T-helper 17 cell (primary cell): ENCODE results near the gene DPY19L1. TPM values are rescaled to one million over a fixed set of nuclear protein-coding genes. Genes with fewer than 3 reads are reported as not detected.
"Not testable (repeated sequence)": the region's sequence is repeated elsewhere in the genome, so short reads cannot be mapped to it uniquely, and the experiment has no call there.

Experiments
- ATAC-seq: fragments of 150-1000 bp; cut with Tn5 transposase; 2 replicates; pipeline ENCODE4 v1.10.0; 2021; ENCODE audit warnings: mild to moderate bottlenecking, moderate library complexity
- DNase-seq, 3 donors: peaks; one replicate each; pipeline versions ENCODE4 v3.0.0 to v3.0.0-alpha.2; 2020 to 2021
- H3K9me3 ChIP-seq: one replicate; pipeline ENCODE4 v1.7.0; 2013; ENCODE audit warnings: low read length, mild to moderate bottlenecking; ENCODE audit not compliant: control insufficient read depth, poor library complexity, severe bottlenecking
- H3K27ac Mint-ChIP-seq: one replicate; pipeline ENCODE4 v1.8.0; 2022; ENCODE audit warnings: mild to moderate bottlenecking, moderate library complexity, mixed read lengths
- H3K27me3 Mint-ChIP-seq: one replicate; pipeline ENCODE4 v1.8.0; 2022; ENCODE audit warnings: mixed read lengths
- H3K36me3 Mint-ChIP-seq: one replicate; pipeline ENCODE4 v1.8.0; 2022; ENCODE audit warnings: low read depth, mixed read lengths
- H3K4me1 Mint-ChIP-seq: one replicate; pipeline ENCODE4 v1.8.0; 2022; ENCODE audit warnings: mild to moderate bottlenecking, mixed read lengths
- H3K4me3 Mint-ChIP-seq: one replicate; pipeline ENCODE4 v1.8.0; 2022; ENCODE audit warnings: mild to moderate bottlenecking, moderate library complexity, mixed read lengths
- total RNA-seq, 4 donors: library from RNA in 2 of 4; stranded (reverse) in 2 of 4; gene quantifications; one replicate each; pipeline ENCODE4 v1.2.3 and lab custom pipeline; 2022 to 2026

Gene DPY19L1
- total RNA-seq, 2 donors from 2014 or later = 12.2 to 19.4 TPM

DNA sequence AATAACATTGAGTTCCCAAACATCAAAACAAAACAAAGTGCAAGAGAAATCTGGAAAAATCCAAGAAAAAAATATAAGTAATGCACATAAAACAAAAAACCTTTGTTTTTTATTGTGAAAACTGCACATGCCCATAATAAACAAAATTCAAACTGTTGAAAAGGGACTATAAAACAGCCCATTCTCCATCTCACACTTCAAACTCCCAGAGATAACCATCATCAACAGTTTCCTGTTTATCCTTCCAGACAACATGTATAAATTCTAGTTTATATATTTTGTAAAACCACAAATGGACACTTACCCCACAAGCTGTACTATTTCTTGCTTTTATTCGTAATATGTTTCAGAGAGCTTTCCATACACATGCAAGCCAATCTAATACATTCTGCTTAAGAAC lies 79.3 kb downstream of the DPY19L1 start:
- no peaks in the 10 kb centered on the region for H3K9me3 ChIP-seq
- Mint-ChIP-seq H3K36me3 (peaks cover 3% of the 10 kb centered on the region), H3K27me3 (no peaks in the 10 kb centered on the region), H3K4me3 (no peak overlapping the region), H3K27ac (no peak overlapping the region), H3K4me1 (peaks cover 6% of the 10 kb centered on the region)
- ATAC-seq (no peak), DNase-seq (no peak)

DNA sequence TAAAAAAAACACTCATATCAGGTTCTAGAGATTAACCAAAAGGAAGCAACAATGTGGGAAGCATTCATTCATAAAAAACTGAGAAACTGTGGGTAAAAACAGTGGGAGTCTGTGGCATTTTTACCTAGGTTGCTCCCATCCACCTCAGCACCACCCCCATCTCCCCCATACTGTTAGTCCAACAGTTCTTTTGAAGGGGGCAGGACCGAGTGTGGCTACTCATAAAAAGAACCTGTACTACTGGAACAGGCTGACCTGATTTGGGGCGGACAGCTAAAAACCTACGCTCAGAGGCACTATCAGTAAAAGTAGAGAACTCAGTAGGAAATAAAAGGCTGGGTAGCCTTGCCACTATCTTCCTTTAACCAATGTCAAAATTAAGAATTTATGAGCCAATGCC lies 84.5 kb downstream of the DPY19L1 start:
- no peak overlapping the region for H3K4me3 Mint-ChIP-seq
- DNase-seq (no peak), ATAC-seq (no peak)
- H3K27ac Mint-ChIP-seq = no peak overlapping the region
- H3K4me1 Mint-ChIP-seq = peaks cover 6% of the 10 kb centered on the region
- peaks cover 3% of the 10 kb centered on the region for H3K36me3 Mint-ChIP-seq
- H3K9me3 ChIP-seq = no peaks in the 10 kb centered on the region
- H3K27me3 Mint-ChIP-seq = no peaks in the 10 kb centered on the region

DNA sequence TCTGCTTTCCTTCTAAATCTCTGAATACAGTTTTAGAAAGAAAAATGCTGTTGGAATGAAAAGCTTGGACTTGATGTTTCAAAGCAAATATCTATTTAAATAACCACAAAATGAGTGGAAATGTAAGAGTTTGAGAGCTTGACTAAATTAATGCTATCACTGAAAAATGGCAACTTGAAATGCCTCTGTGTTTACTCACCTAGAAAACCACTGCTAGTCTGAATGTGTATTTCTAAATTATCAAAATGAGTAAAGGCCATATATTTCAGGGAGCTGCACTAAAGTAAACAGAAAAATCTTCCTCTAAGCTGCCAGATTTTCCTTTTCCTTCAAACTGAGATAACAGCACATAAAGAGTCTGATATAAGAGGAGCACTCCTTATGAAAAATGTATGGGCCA lies 87.9 kb downstream of the DPY19L1 start:
- Mint-ChIP-seq H3K4me1 (no peaks in the 10 kb centered on the region), H3K36me3 (peaks cover 3% of the 10 kb centered on the region), H3K4me3 (no peak overlapping the region), H3K27me3 (no peaks in the 10 kb centered on the region), H3K27ac (no peak overlapping the region)
- DNase-seq (no peak), ATAC-seq (no peak)
- H3K9me3 ChIP-seq = no peaks in the 10 kb centered on the region

DNA sequence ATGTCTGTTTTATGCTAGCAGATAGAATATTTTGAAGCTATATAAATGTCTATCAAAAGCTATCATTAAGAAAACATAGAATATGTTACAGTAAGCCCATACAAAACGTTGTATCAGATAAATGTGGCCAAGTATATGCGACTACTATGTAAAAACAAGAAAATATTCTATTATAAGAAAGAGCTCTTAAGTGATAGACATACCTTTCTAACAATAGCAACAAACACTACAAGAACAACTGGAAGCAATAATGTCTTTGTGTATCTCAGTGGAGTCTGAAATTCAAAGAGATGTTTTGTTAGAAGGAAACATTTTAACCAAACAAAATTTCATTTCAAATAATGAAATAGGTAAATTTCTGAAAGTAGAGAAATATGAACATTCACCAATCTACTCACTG lies 89.9 kb downstream of the DPY19L1 start:
- H3K27me3 Mint-ChIP-seq, H3K36me3 Mint-ChIP-seq, ATAC-seq, H3K27ac Mint-ChIP-seq, DNase-seq, H3K9me3 ChIP-seq, H3K4me3 Mint-ChIP-seq, H3K4me1 Mint-ChIP-seq: not testable (repeated sequence)

DNA sequence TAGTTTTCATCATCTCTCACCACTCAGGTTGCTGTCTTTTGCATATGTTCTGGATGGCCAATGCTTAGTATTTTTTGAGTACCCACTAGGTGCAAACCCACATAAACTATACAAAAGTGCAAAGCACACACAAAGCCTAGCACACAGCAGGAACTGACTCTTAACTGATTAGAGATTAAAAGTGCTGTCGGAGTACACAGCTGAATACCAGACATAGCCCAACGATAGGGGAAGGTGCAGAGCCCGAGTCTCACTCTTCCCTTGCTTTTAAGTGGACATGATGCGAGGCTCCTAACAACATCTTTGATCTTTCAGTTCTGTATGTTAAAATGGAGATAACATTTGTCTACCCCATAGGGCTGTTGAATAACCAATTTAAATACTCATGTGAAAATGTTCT lies 90.8 kb downstream of the DPY19L1 start:
- H3K4me3 Mint-ChIP-seq = no peak overlapping the region
- DNase-seq (no peak), ATAC-seq (no peak)
- H3K4me1 Mint-ChIP-seq = no peaks in the 10 kb centered on the region
- no peaks in the 10 kb centered on the region for H3K9me3 ChIP-seq
- no peaks in the 10 kb centered on the region for H3K27me3 Mint-ChIP-seq
- no peak overlapping the region for H3K27ac Mint-ChIP-seq
- peaks cover 3% of the 10 kb centered on the region for H3K36me3 Mint-ChIP-seq

DNA sequence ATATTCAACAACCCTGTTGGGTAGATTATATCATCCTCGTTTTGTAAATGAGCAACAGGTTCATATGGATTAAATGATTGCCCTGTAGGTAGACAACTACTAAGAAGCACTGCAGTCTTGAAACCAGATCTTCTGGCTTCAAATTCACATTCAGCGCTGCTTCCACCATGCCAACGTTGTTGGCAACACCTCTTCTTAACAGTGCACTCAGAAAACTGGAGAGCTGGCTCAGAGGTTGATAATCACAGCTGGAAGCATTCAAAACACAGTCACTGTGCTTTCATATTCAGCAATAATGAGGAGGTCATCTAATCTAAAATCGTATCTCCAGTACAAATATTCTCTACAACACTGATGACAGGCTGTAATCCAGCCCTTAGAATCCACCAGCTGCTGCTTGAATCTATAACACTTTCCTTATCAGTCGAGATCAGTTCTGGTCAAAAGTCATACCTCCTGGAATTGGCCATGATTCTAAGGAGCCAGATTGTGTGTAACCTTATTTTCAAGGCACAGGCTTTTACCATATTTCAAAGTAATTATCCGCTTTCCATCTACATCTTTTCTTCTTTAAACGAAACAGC lies 91.3 kb downstream of the DPY19L1 start:
- not testable (repeated sequence) for H3K9me3 ChIP-seq, H3K36me3 Mint-ChIP-seq, ATAC-seq, DNase-seq, H3K27ac Mint-ChIP-seq, H3K27me3 Mint-ChIP-seq, H3K4me1 Mint-ChIP-seq, H3K4me3 Mint-ChIP-seq

DNA sequence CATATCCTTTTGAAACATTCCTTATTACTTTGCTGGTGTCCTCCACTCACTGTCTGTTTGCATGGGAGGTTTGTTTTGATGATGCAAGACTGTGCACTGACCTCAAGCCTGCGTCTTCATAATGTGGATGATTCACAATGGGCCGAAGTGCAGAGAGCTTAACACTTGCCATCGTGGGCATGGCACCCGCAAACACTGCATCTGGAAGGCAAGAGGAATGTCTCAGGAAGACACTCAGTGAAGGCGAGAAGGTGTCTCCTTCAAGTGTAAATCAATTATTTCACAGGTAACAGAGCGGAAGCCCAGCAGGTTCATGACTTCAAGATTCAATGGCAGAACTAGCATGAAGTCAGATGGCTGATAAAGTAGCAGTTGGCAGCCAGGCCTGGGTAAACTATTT lies 98.1 kb downstream of the DPY19L1 start:
- no peaks in the 10 kb centered on the region for H3K9me3 ChIP-seq
- no peaks in the 10 kb centered on the region for H3K4me1 Mint-ChIP-seq
- peaks cover 8% of the 10 kb centered on the region for H3K36me3 Mint-ChIP-seq
- no peak for DNase-seq
- H3K4me3 Mint-ChIP-seq = no peak overlapping the region
- H3K27ac Mint-ChIP-seq = no peak overlapping the region
- H3K27me3 Mint-ChIP-seq = no peaks in the 10 kb centered on the region
- no peak for ATAC-seq

DNA sequence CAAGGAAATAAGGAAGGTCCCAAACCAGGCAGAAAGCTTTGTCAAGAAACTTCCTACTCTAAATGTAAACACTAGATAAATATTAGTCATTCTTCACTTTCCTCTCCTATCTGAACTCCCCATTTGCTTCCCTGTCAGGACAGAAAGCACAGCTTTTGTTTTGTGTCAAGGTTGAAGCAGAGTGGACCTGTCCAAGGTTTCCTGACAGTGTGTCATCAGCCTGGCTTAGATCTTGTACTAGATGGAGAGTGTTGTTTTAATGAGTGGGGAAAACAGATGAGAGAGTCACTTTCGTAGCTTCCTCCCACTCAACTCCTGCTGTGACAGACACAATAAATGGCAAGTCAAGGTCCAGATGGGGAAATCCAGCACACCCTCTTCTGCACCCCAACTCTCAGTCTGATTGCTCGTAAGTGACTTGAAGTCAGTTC lies 101.5 kb downstream of the DPY19L1 start:
- not testable (repeated sequence) for H3K27me3 Mint-ChIP-seq, ATAC-seq, H3K9me3 ChIP-seq, H3K36me3 Mint-ChIP-seq, H3K4me1 Mint-ChIP-seq, DNase-seq, H3K4me3 Mint-ChIP-seq, H3K27ac Mint-ChIP-seq

DNA sequence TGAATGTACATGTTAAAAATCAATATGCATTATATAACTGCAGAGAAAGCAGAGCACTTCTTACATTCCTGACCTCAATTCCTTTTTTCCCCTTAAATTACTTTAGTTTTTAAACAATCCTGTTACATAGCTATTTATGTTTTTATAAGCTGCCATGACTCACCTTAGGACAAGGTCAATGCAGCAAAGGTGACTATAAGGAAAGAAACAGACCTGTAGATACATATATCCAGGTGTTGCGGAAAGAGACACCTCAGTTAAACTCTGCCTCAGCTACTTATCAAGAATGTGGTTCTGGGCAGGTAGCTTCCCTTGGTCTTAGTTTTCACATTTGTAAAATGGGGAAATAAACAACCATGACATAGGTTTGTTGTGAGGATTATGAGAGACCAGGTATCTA lies 105.5 kb downstream of the DPY19L1 start:
- H3K36me3 Mint-ChIP-seq = peaks cover 6% of the 10 kb centered on the region
- no peak overlapping the region for H3K4me3 Mint-ChIP-seq
- H3K27me3 Mint-ChIP-seq = no peaks in the 10 kb centered on the region
- ATAC-seq (no peak), DNase-seq (no peak)
- no peaks in the 10 kb centered on the region for H3K9me3 ChIP-seq
- H3K27ac Mint-ChIP-seq = no peak overlapping the region
- no peaks in the 10 kb centered on the region for H3K4me1 Mint-ChIP-seq

DNA sequence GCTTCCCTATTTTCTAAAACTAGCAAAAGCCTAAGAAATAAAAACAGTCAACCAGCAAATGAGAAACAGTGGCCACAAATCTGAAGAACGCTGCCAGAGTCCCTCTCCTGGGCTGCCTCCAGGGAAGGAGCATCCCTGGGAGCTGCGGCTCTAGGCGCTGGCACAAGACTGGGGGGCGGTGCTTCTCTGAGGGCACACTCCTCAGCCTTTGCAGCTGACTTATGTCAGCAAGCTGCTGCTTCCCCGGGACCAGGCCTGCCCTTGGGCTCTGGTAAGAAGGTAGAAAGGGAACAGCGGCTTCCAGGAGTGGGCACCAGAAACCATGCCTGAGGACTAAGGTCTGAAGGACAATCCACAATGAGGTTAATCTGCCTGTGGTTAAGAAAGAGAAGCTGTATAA lies 107.5 kb downstream of the DPY19L1 start:
- H3K4me3 Mint-ChIP-seq, H3K27me3 Mint-ChIP-seq, ATAC-seq, H3K9me3 ChIP-seq, H3K36me3 Mint-ChIP-seq, DNase-seq, H3K27ac Mint-ChIP-seq, H3K4me1 Mint-ChIP-seq: not testable (repeated sequence)

DNA sequence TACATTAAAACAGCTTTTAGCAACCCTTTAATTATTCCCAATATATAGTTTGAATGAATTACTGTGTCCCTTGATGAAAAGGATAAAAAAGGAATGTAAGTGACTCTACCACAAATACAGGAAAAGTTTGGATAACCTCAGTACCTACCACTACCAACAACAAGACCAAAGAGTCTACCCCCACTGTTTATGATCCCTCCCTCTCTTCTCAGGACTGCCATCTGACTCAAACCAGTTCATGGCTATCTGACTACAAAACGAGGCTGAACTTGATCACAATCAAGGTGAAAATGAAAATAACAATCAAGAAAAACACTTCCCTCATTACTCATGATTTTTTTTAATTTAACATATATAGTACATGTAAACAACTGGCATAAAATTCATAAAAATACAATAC lies 108.7 kb downstream of the DPY19L1 start:
- H3K27me3 Mint-ChIP-seq = no peaks in the 10 kb centered on the region
- no peak overlapping the region for H3K4me3 Mint-ChIP-seq
- H3K36me3 Mint-ChIP-seq = peaks cover 8% of the 10 kb centered on the region
- ATAC-seq (no peak), DNase-seq (no peak)
- H3K4me1 Mint-ChIP-seq = no peaks in the 10 kb centered on the region
- H3K9me3 ChIP-seq = no peaks in the 10 kb centered on the region
- H3K27ac Mint-ChIP-seq = no peak overlapping the region

DNA sequence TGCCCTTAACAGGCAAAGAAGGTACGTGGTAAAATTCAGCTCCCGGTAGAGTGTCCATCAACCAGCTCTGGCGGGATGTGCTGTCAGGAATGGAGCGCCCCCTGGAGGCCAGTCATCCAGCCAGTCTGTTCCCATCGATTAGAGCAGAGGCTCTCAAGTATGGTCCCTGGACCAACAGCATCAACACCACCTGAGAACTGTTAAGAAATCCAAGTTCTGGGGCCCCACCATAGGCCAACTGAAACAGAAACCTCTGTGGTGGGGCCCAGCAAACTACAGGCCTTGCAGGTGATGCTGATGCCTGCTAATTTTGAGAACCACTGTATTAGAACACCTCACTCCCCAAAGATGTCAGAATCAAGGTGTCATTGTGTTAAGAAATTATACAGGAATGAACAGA lies 109.2 kb downstream of the DPY19L1 start:
- ATAC-seq = peak; percentile 37
- H3K4me3 Mint-ChIP-seq = no peak overlapping the region
- H3K27me3 Mint-ChIP-seq = no peaks in the 10 kb centered on the region

DNA sequence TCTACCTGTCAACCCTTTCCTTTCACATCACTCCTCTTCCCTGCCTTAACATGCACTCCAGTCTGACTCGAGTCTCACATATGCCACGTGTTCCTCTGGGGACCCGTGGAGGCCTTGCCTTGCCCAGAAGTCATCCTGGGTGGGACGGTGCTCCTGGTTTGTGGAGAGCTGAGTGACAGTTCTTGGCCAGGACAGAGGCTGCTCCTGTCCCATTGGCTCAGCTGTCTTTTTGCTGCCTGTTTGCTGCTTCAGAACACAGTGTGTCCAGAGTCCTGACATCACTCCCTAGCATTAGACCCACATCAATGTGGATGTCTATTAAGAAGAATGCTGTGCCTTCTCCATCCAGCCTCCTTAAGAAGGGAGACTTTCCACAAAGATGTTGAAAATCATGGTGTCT lies 116.8 kb downstream of the DPY19L1 start:
- not testable (repeated sequence) for H3K36me3 Mint-ChIP-seq, H3K27ac Mint-ChIP-seq, H3K4me3 Mint-ChIP-seq, H3K9me3 ChIP-seq, ATAC-seq, H3K4me1 Mint-ChIP-seq, DNase-seq
- H3K27me3 Mint-ChIP-seq = peaks cover 14% of the 10 kb centered on the region

More for the DNA sequence above, 109.2 kb downstream of the DPY19L1 start:
- DNase-seq = peak in 2 of 3 donors; percentile 10 to 17
- Mint-ChIP-seq H3K27ac (no peak overlapping the region), H3K36me3 (peaks cover 6% of the 10 kb centered on the region), H3K4me1 (no peaks in the 10 kb centered on the region)
- no peaks in the 10 kb centered on the region for H3K9me3 ChIP-seq

DNA sequence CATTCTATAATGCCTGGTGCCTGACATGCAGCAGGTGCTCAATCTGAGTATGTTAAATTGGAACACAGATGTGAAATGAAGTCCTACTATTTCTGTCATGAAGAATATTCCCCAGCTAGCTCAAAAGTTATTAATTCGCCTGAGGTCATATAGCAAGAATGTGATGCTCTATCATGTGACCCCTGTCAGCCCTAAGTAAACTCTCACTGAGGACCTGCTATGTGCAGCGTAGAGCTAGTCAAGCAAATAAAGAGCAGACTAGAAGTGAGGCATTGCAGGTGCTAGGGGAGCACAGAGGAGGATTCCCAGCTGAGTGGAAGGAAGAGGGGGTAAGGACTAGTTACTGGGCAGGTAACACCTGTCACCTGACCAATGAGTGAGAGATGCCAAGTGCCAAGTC lies 118.2 kb downstream of the DPY19L1 start:
- not testable (repeated sequence) for ATAC-seq, H3K4me3 Mint-ChIP-seq, H3K4me1 Mint-ChIP-seq, DNase-seq, H3K36me3 Mint-ChIP-seq, H3K27ac Mint-ChIP-seq, H3K9me3 ChIP-seq
- peaks cover 14% of the 10 kb centered on the region for H3K27me3 Mint-ChIP-seq
